HK-2 (cell line): ENCODE results near the gene SUGCT.

Source experiments
- DNase-seq: peaks from one replicate; pipeline ENCODE4 v3.0.0-alpha.2; 2018; ENCODE audit not compliant: unreplicated experiment

The SUGCT gene

DNA sequence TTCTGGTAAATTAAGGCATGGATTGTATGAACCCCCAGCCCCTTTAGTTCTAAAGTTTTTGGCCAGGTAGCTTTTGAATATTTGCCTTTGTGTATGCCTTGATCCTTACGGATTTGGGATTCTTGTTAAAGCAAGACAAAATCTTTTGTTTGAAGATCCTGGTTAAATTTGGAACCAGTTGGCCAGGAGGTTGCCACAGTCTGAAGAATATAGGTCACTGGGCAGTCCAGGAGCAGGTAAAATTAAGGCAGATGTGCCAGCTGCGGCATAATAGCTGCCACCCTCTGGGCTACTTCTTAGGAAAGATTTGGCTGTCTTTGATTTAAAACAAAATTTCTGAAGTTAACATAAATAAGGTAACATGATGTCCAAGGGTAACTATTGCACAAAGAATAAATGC is 192.3 kb downstream of the SUGCT start:
- no peak for DNase-seq

GRCh38 chr7:40327873-40328272 is 193.1 kb downstream of the SUGCT start:
- no peak for DNase-seq

- no peak for DNase-seq
These were observed 194.9 kb downstream of the SUGCT start for GRCh38 chr7:40329601-40330153.

DNA sequence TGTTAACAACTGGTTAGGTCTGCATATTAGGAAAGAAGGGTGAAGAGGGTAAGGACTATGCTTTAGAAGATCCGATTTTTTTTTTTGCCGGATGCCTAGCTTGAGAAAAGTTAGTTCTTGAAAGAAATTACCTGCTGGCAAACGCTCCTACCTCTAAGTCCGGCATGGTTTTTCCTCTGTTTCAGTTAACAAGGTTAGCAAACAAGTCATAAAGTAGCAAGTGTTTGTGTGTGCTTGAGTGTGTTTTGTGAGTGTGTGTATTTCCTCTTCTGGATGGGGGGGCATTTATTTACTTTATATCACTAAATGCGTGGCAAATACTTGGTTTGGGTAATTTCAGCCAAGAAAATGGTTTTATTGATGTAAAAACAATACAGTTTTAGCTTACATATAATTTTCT is 195.6 kb downstream of the SUGCT start:
- DNase-seq = no peak

- DNase-seq = no peak
These were observed 197.1 kb downstream of the SUGCT start for GRCh38 chr7:40331915-40332314.

GRCh38 chr7:40332516-40332915 is 197.7 kb downstream of the SUGCT start:
- DNase-seq = no peak

DNA sequence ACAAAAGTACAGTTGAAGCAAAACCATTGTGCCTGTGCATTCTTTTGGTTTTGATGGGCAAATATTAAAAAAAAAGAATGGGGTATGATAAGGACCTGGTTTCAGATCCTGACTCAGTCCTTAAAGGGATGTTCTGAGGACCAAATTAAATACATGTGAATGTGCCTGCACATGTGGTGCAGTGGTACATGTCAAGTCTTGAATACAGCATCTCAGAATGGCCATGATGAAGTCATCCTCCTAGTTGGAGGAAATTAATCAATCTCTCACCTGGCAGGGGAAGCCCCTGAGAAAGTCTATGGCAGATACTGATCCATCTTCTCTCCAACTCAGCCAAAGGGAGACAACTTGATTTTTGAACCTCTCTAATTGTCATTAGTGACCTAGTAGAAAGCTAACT is 207.0 kb downstream of the SUGCT start:
- DNase-seq = no peak

DNA sequence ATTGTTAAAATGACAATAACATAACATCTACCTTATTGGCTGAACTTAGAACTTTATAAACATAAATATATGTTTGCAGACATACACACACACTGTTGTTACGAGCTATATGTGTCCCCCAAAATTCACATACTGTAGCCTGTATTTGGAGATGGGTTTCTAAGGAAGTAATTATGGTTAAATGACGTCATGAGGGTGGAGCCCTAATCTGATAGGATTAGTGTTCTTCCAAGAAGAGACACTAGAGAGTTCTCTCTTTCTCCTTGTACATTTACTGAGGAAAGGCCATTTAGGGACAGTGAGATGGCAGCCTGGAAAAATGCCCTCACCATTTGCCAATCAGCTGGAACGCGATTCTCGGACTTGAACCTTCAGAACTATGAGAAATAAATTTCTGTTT is 211.7 kb downstream of the SUGCT start:
- no peak for DNase-seq

- no peak for DNase-seq
These were observed 213.4 kb downstream of the SUGCT start for GRCh38 chr7:40348126-40348728.

GRCh38 chr7:40350100-40350499 is 215.3 kb downstream of the SUGCT start:
- no peak for DNase-seq

- DNase-seq = no peak
These were observed 219.9 kb downstream of the SUGCT start for GRCh38 chr7:40354711-40355110.

DNA sequence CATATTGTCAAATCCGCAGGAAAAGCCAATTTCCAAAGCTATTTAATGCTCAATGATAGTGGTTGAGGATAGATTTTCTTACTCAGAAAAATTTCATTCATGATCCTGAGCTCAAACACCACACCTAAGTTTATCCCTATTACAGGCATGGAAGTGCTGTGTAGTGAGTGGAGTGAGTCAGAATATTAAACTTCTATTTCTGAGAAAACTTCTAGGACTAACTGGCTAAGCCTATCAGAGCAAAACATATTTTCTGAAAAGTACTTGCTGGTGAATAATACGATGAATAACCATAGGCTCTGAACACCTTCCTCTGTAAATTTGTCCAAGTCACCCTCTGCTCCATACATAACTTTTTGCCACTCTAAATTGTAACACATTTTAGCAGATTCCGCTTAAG is 221.5 kb downstream of the SUGCT start:
- no peak for DNase-seq

GRCh38 chr7:40356871-40357709 is 222.3 kb downstream of the SUGCT start:
- DNase-seq = no peak

- no peak for DNase-seq
These were observed 235.0 kb downstream of the SUGCT start for GRCh38 chr7:40369641-40370277.

GRCh38 chr7:40371806-40372440 is 237.1 kb downstream of the SUGCT start:
- no peak for DNase-seq

DNA sequence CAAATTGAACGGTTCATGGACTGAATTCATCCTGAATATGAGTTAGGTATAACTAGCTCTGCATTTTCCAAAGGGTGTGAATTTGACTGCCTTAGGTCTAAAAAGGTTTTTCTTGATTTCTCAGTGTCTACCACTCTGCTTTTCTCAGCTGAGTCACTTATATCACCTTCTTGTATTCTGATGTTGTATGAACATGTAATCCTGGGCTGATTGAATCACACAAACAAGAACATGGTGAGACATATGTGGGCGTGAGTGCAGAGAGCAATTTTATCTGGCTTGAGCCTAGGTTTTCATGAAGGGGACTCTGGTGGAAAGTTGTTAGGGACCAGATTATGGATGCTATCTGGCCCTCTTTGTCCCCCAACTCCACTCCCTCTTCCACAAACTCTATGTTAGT is 239.8 kb downstream of the SUGCT start:
- no peak for DNase-seq

DNA sequence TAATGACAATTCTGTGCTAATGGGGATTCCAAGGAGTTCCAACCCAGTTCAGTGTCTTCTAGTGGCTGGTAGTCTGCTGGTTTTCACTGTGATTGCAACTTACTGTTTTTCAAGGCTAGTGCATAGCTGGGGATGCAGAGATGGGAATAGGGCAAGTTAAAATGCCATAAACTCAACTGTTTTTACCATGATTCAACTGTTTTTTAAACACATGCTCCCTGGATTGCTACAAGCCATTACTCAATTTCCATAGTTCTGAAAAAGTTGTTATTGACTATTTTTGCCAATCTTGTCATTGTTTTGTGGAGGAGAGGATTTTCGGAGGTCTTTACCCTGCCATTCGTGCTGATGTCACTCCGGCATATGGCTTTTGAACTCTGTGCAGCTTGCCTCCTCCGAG is 245.3 kb downstream of the SUGCT start:
- no peak for DNase-seq

DNA sequence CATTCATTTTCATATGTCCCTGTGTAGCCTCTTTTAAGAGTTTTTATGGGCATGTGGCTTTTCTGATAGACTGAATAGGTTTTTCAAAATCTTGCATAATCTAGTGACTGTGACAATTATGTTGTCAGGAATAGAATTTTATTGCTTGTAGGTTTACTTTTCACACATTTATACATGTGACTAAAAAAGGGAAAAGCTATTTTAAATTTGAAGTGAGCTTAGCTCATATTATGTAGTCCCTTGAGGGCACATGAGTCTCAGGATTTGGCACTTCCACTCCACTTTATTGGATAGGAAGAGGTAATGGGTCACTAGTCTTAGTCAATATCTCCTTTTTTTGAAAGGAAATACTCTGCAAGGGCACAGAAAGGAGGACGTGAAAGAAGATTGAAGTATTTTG is 247.3 kb downstream of the SUGCT start:
- no peak for DNase-seq

DNA sequence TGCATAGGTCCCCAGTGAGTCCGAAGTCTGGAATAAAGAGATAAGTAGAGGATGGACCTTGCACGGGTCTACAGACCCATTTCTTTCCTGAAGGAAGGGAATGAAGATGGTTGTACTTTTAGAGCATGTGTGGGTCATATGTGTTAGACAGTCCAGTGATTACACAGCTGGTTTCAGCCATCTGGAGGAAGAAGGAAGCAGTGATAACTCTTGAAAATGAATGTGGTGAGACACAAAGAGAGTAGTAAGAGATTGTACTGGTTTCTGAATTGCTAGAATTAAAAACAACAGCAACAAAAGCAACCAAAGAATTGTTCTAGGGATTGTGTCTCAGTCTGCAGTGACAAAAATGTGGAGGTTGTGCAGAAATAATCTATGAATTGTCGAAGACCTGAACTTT is 258.9 kb downstream of the SUGCT start:
- no peak for DNase-seq

DNA sequence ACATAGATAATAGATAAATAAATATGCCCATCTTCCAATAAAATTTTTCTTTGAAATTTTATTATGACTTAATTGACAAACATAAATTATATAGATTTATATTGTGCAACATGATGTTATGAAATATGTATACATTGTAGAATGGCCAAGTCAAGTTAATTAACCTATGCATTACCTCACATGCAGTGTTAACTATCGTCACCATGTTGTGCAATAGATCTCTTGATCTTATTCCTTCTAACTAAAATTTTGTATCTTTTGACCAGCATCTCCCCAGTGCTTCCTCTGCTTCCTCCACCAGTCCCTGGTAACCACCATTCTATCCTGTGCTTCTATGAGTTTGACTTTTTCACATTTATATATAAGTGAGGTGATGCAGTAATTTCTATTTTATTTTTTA is 259.6 kb downstream of the SUGCT start:
- no peak for DNase-seq

DNA sequence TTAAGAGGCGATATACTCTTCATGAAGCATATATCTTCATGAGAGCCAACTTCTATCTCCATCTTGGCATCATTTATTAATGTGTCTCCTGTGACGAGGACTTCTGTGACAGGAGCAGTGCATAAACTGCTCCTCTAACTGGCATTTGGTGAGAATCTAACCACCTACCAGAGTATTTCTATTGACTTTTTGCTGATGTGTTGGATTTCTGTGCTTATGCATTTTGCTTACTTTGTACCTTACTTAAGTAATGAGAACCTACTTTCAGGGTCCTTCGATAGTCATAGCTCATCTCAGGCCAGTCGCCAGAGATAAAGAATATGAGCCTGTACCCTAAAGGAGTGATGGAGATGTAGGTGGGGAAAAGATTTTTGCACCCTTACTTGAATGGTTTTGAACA is 265.7 kb downstream of the SUGCT start:
- no peak for DNase-seq

GRCh38 chr7:40401406-40401805 is 266.6 kb downstream of the SUGCT start:
- DNase-seq = no peak
